RCC 7860 (cell line): Measurements from ENCODE around the gene PTPRO.
A peak's percentile ranks its signal among the peaks of the same experiment; 100 is the strongest.

ENCODE experiments used
- DNase-seq: peaks from one replicate; pipeline ENCODE4 v3.0.0-alpha.2; 2015; ENCODE audit warnings: low spot score
- FAIRE-seq: peaks from 2 replicates; lab custom pipeline; 2012; peaks lifted over from hg19 to GRCh38; lab: Jason Lieb, UNC

The PTPRO gene

DNA sequence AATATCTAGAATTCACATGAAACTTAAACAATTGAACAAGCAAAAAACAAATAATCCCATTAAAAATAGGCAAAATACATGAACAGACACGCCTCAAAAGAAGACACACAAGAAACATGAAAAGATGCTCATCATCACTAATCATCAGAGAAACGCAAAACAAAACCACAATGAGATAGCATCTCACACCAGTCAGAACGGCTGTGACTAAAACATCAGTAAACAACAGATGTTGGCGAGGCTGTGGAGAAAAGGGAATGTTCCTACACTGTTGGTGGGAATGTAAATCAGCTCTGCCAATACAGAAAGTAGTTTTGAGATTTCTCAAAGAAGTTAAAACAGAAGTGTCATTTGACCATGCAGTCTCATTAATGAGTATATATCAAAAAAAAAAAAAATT is 121.3 kb downstream of the PTPRO start:
- DNase-seq, result no peak
- FAIRE-seq, result no peak

DNA sequence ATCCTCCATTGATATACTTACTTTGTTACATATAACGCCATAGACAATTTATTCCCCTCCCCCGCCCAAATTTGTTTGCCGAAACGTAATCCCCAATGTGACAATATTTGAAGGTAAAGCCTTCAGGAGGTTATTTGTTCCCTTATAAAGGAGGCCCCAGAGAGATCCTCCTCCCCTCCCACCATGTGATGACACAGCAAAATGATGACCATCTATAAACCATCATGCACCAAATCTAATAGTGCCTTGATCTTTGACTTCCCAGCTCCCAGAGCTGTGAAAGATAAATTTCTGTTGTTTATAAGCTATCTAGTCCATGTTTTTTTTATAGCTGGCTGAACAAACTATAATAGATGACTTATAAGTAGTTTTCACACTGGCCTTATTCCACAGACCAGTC is 122.2 kb downstream of the PTPRO start:
- DNase-seq (no peak), FAIRE-seq (no peak)

DNA sequence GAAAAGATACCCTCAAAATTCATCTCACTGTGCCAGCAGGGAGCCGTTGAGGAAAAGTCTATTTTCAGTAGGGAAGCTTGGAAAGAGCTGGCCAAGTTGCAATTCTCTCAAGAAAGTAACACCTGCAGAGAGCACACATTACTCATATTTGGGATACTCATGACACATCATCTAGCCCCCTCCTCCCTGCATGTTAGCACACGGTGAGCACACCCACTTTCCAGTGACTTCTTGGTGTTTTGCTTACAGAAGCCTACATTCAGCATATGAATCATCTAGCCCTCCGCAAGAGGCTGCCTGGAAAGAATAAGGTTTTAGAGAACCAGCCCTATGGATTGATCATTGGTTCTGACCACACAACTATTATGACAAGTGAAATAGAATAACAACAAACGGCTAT is 124.5 kb downstream of the PTPRO start:
- no peak for FAIRE-seq
- DNase-seq, result peak; percentile 8

DNA sequence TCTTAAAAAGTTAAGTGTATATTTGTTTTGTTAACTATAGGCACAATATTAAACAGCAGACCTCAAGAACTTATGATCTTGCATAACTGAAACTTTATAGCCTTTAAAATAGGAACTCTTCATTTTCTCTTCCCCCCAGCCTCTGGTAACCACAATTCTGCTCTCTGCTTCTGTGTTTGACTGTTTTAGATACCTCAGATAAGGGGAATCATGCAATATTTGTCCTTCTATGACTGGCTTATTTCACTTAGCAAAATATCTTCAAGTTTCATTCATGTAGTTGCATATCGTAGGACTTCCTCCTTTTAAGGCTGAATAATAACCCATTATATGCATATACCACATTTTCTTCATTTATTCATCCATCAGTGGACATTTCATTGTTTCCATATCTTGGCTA is 131.3 kb downstream of the PTPRO start:
- FAIRE-seq (no peak), DNase-seq (no peak)

DNA sequence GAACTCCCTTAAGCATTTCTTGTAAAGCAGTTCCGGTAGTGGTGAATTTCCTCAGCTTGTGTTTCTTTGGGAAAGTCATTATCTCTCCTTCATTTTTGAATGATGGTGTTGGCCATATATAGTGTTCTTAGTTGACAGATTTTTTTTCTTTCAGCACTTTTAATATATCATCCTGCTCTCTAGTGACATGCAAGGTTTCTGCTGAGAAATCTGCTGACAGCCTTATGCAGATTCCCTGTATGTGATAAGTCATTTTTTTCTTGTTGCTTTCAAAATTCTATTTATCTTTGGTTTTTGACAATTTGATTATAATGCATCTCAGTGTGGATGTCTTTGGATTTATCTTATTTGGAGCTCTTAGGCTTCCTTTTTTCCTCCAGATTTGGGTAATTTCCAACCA is 135.7 kb downstream of the PTPRO start:
- no peak for FAIRE-seq
- DNase-seq, result no peak

DNA sequence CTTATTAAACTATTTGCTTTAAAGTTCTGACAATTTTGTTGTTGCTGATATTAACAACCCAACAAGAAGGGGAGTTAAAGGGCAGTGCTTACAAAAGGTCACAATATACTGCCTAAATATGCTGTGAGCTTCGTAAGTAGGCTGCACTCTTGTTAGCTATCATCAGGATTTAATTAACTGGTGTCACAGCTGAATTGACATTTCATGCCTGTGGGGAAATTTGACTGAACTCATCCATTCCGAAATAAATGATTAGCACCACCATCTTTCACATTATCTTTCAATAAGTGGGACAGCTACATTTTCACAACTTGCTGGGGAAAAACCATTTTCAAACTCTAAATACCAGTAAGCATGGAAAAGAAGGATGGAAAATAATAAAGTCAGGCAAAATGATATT is 146.6 kb downstream of the PTPRO start:
- FAIRE-seq (no peak), DNase-seq (no peak)

GRCh38 chr12:15469356-15469755 is 147.0 kb downstream of the PTPRO start:
- no peak for FAIRE-seq
- DNase-seq, result no peak

GRCh38 chr12:15472036-15472435 is 149.7 kb downstream of the PTPRO start:
- FAIRE-seq, result no peak

DNA sequence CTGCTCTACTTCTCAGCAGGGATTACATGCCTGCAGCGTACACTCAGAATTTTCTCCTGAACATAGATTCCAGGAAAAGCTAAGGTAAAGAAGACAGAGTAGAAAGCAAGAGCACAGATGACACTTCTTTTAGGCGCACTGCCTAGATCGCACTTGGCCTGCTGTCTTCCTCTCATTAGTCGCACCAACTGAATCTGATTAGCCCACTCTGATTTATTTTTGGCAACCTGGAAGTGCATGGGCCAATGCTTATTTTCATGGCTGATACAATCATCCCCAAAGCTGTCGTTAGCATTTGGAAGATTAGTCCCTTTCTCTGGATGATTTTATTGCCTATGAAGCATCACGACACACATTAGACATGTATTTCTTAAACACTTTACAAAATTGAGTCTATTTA is 152.5 kb downstream of the PTPRO start:
- no peak for FAIRE-seq

More at GRCh38 chr12:15472036-15472435, 149.7 kb downstream of the PTPRO start:
- no peak for DNase-seq

GRCh38 chr12:15477761-15478160 is 155.5 kb downstream of the PTPRO start:
- FAIRE-seq, result no peak
- no peak for DNase-seq

More for the DNA sequence above, 152.5 kb downstream of the PTPRO start:
- DNase-seq, result no peak

- FAIRE-seq (no peak), DNase-seq (no peak)
Observed at GRCh38 chr12:15481846-15482245, 159.5 kb downstream of the PTPRO start.

DNA sequence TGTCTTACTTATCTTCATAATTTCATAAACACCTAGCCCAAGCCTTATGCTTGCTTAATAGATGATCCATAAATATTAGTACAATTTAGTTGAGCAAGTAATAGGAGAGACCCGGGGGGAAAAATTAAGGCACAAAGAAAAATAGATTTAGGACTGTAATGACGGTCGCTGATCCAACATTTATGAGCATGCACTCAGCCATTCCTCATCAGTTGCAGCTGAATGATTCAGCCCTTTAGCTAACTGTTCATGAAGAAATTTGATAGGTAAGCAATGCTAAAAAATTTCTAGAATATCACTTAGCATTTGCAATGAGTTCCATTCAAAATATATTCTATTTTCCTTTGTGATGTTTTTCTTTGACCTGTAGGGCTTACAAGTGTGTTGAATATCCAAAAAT is 163.2 kb downstream of the PTPRO start:
- FAIRE-seq (no peak), DNase-seq (no peak)

DNA sequence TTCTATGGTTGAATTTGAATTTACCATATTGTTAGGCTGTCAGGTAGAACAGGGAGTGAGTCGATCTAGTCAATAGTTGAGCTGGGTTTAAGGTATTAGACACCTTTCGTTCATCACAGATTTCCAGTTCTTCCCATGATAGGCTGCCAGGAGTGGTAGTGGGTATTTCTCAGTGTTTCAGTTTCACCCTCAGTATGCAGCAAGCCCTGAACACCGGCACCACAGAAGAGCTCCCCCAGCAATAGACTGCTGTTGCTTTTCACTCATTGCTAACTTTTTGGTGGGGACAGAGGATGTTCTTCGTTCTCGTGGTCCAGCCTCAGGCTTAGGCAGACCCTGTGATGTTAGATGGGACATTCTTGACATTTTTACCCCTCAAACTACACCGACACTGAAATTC is 164.6 kb downstream of the PTPRO start:
- FAIRE-seq (no peak), DNase-seq (no peak)

DNA sequence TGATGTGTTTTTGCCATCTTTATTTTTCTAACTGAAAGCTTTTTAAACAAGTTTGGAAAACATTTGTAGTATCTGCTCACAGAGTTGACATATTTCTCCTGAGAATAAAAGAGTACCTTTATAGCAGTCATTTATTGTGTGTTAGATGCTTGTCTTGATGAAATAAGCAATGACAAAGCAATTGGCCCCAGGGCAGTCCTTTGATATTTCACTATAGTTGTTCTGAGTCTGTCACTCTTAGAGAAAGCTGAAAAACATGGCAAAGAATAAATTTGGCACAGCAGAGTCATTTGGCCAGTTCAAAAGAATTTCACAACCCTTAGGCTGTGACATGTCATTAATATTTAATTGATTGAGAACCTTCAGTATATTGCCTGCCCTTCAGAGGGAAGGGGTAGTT is 166.2 kb downstream of the PTPRO start:
- FAIRE-seq, result no peak

DNA sequence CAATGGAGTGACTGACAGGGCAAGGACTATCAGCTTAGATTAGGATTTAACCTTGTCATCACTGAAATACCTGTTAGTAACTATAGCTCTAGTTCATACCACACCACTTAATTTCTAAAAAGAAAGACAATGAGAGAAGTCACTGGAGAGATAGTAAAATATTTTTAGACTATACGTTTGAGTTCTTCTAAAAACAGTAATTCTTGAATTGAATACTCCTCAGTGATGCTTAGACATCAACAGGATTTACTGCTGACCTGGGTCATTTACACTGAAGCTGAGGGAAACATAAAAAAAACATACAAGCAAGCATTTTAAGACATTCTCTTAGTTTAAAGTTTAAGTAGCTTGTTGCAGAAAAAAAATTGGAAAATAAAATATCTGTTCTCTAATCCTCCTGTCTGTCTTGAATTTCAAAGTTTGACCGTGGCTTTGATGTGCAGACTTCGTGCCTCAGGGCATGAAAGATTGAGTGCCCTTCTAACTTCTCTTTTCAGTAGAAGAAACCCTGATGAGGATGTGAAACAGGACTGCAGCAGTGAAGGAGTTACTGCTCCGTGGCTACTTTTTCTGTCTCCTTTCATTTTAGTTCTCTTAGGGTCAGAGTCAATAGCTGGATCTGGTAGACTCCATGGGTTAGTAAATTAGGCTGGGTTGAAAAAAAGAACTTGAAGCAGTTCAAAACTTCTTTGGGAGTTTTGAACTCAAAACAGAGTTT is 172.2 kb downstream of the PTPRO start:
- FAIRE-seq, result no peak

More for the DNA sequence above, 166.2 kb downstream of the PTPRO start:
- no peak for DNase-seq

DNA sequence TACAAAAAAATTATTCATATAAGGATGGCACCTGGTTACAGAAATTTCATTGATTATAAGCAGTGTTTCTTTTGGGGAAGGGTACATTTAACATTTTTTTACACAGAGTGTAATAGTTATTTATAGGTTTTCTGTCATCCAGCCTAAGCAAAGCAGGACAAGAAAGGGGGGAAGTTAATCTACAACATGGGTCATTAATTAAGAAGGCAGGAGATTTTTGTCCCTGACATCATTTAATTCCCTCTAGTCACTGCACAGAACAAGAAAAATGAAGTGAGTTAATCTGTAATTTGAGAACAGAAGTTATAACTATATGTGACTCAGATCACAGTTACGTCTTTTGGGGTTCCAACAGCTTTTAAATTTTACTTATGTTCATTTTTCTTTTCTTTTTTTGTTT is 173.4 kb downstream of the PTPRO start:
- FAIRE-seq (no peak), DNase-seq (no peak)

More for the DNA sequence above, 172.2 kb downstream of the PTPRO start:
- DNase-seq, result no peak

GRCh38 chr12:15496738-15497137 is 174.4 kb downstream of the PTPRO start:
- FAIRE-seq, result no peak
- DNase-seq, result no peak

DNA sequence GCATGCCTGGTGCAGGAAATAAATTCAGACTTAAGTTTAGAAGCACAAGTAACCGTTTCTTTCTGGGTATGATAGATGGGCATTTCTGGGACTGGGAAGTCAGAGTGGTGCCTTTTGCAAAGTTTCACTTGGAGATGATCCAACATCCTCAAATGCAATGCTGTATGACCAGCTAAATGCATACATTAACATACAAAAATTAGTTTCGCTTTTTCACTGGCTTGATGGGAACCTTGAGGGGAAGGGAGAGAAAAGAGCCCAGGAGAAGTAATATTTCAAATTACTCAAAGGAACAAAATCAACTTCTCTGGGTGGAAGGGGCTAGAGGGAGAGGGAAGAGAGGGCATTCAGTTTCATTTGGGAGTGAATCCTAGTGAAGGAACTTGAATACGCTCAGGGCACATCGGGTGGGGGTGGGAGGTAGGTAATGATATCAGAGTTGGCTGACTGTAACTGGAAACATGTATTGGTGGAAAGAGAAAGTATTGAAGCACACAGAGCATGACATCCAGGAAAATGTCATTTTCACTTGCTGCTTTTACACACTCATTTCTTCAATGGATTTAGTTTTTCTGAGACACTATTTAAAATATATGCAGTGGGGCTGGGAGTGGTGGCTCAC is 175.5 kb downstream of the PTPRO start:
- no peak for DNase-seq
- no peak for FAIRE-seq

DNA sequence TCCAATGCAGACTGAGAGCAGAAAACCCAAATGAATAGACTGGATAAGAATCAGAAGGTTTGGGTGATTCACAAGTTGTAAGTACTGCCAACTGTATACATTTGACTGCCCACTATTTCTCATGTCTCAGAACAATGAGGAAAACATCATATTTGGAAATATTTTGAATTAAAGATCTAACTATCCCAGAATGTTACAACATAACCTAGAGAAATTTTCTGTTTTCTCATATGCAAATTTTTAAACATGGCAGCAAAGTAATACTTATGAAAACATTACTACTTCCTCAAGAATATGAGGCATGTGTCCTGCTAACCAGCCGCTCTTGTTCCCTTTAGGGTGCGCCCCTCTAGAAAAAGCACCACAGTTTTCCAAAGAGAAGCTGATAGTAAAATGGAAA is 179.9 kb downstream of the PTPRO start:
- DNase-seq (no peak), FAIRE-seq (no peak)

GRCh38 chr12:15505616-15506015 is 183.3 kb downstream of the PTPRO start:
- DNase-seq, result no peak
- FAIRE-seq, result no peak

DNA sequence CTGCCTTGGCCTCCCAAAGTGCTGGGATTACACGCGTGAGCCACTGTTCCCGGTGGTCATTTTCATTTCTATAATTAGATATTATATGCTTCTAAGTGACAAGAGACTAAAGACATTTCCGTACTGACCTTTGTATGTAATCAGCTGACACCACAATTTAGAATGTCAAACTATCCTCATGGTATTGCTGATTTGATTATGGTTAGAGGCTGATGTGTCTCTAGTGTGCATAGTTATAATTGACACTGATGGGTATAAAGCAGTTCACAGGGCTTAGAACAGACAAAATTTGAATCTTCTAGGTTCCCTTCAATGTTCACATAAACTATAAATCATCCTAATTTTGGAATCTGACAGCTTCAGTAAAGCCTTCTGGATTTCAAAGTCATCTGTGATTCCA is 192.7 kb downstream of the PTPRO start:
- no peak for FAIRE-seq
- DNase-seq, result no peak

DNA sequence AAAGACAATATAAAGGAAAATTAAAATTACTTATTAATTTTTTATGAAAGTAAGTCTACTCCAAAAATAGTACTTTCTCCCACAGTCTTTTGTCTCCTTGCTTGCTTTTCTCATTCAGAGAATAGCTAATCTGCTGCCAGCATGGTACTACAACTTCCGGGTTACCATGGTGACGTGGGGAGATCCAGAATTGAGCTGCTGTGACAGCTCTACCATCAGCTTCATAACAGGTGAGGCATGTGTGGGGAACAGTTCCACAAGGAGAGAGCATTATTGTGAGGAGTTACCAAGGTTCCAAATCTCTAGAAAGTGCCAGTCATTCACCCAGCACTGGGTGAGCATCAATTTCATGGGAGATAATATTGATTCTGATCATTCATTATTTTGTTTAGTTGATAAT is 197.8 kb downstream of the PTPRO start:
- FAIRE-seq (no peak), DNase-seq (no peak)

- DNase-seq (no peak), FAIRE-seq (no peak)
Observed at GRCh38 chr12:15520844-15521243, 198.5 kb downstream of the PTPRO start.
